GM12874 (cell line): ENCODE results near the gene APOB.

Experiments used
- CTCF ChIP-seq: IDR thresholded peaks from 2 replicates; pipeline ENCODE4 v1.5.1; 2011; ENCODE audit warnings: low read depth, mild to moderate bottlenecking, control low read depth, low read length, moderate library complexity; ENCODE audit not compliant: insufficient read depth

The APOB gene

GRCh38 chr2:21070341-21071257, 26.7 kb upstream of the APOB start:
- no peak for TF ChIP-seq CTCF

GRCh38 chr2:21069746-21070340, 26.0 kb upstream of the APOB start:
- no peak for TF ChIP-seq CTCF

- TF ChIP-seq CTCF: no peak
Measured at GRCh38 chr2:21067859-21068537, 24.1 kb upstream of the APOB start.

- no peak for TF ChIP-seq CTCF
Measured at GRCh38 chr2:21067125-21067524, 23.3 kb upstream of the APOB start.

GRCh38 chr2:21059885-21060610, 16.2 kb upstream of the APOB start:
- no peak for TF ChIP-seq CTCF

GRCh38 chr2:21057097-21057496, 13.2 kb upstream of the APOB start:
- no peak for TF ChIP-seq CTCF
